Epidermal melanocyte (primary cell): ENCODE results near the gene CUTA.
A peak's percentile ranks its signal among the peaks of the same experiment; 100 is the strongest.

Source experiments
- DNase-seq: peaks from one replicate; pipeline ENCODE4 v3.0.0; 2011; ENCODE audit warnings: low spot score; ENCODE audit not compliant: insufficient read length

The CUTA gene

GRCh38 chr6:33439956-33440648 lies 22.2 kb upstream of the CUTA start:
- DNase-seq: no peak

DNA sequence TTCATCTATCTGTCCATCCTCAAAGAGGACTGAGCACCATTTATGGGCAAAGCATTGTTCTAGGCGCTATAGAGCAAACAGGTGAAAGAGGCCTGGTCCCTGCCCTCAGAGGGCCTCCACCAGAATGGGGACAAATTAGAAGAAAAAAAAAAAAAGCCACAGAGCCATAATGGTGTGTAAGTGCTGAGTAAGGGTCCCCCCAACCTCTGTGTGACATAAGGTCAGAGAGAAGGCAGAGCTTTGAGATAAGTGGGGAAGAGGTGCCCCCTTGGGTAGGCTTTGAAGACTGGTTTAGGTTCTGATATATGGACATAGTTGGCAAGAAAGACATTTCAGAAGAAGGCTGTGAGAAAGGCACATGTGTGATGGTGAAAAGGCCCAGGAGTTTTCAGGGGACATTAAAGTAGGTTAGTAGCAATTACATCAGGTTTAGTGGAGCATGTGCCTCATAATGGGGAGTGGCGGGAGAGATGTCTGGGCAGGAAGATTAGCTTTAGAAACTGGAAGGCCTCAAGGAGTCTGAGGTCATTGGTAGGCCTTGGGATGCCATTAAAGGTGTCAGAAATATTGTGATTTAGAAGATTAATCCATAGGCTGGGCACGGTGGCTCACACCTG lies 21.2 kb upstream of the CUTA start:
- DNase-seq: no peak

DNA sequence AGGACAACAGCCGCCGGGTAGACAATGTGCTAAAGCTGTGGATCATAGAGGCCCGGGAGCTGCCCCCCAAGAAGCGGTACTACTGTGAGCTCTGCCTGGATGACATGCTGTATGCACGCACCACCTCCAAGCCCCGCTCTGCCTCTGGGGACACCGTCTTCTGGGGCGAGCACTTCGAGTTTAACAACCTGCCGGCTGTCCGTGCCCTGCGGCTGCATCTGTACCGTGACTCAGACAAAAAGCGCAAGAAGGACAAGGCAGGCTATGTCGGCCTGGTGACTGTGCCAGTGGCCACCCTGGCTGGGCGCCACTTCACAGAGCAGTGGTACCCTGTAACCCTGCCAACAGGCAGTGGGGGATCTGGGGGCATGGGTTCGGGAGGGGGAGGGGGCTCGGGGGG lies 19.8 kb upstream of the CUTA start:
- no peak for DNase-seq

DNA sequence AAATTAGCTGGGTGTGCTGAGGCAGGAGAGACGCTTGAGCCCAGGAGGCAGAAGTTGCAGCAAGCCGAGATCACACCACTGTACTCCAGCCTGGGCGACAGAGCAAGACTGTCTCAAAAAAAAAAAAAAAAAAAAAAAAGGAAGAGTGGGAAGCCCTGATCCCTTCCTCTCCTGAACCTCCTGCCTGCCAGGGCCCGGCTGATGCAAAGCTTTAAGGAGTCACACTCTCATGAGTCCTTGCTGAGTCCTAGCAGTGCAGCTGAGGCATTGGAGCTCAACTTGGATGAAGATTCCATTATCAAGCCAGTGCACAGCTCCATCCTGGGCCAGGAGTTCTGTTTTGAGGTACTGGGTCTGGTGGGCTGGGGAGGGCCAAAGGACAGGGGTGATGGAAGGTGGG lies 17.1 kb upstream of the CUTA start:
- DNase-seq: no peak

GRCh38 chr6:33433544-33434191 lies 15.8 kb upstream of the CUTA start:
- DNase-seq: no peak

DNA sequence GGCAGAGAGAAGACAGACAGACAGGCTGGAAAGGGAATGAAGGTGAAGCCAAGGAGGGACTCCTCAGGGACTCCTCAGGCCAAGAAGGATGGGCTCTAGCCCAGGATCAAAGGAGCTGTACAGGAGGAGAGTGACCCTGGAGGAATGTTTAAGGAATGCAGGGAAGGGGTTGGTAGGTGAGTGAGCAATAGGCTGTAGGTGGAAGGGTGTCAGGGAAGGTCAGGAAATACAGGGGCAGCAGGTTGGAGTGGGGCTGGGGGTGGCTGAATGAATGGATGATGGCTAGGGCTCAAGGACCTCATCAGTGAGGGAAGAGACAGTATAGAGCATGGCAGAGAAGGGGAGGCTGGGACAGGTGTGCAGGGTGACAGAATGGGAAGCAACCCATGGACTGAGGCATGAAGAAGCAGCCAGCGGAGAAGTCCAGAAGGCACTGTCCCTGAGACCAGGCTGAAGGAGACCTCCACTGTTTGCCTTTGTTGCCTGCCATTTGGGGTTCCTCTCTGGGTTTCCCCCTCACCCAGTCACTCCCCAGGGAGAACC lies 15.2 kb upstream of the CUTA start:
- no peak for DNase-seq

DNA sequence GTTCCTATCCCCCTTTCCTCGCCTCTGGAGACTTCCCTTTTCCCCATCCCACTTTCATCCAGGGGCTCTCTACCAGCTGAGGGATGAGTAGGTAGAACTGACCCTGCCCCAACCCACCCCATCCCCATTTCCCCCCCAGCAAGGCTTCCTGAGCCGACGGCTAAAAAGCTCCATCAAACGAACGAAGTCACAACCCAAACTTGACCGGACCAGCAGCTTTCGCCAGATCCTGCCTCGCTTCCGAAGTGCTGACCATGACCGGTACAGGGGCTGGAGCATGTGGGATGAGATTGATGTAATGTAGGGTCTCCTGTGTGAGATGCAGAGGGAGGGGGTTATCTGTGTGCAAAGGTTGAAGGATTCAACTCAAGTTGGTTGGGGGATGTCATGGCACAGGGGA lies 14.6 kb upstream of the CUTA start:
- no peak for DNase-seq

GRCh38 chr6:33431880-33432541 lies 14.1 kb upstream of the CUTA start:
- DNase-seq: no peak

DNA sequence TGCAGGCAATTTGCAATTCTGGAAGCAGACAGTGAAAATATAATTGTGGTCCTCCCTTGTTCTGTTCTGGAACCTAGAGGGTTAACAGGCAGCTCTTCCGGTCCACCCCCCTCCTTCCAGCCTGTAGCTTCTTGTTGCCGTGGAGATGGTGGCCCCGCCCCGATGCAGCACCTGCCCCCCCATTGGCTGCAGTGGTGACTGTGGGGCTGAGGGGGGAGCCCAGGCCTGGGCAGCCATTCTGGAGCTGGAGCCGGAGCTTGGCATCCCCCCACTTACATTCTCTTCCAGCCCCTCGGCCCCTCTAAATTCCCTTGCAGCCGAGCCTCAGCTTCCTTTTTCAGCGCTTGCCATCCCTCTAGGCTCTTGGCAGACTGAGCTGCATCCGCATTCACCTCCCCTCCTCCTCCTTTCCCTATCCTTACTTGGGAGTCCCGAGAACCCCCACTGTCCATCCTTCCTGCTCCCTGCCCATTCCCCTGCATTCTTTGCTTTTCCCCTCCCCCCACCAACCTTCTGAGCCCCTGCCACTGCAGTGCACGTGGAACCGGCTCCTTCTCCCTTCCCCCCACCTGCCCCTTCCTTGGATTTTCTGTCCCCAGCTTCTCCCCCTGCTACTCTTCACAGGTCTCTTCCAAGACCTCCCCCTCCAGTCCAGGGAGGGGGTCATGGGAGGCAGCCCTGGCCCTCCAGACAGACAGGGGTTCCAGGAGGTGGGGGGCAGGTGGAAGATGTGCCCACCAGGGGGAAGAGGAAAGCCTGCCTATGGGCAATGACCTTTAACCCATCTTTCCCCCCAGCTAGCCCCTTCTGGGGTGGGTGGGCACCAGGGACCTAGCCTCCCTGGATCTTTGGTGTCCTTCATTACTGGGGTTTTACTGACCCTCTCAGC lies 13.3 kb upstream of the CUTA start:
- peak; percentile 90 for DNase-seq

DNA sequence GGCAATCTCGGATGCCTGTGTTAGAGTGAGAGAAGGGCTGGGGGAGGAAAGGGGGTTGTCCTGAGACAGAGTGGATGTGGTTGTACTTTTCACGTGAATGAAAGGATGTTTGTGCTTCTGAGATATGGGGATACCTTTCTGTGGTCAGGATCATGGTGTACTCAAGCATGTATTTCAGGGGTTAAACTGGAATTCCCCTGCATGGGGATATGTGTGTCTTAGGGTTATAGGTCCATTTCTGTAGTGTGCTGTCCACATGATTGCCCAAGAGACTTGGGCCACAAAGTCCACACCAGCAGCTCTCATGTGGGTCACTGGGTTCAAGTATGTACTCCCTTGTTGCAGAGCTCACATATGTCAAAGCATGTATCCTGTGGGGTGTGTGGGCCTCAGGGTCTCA lies 12.4 kb upstream of the CUTA start:
- no peak for DNase-seq

GRCh38 chr6:33429750-33430052 lies 11.8 kb upstream of the CUTA start:
- no peak for DNase-seq

GRCh38 chr6:33428966-33429749 lies 11.3 kb upstream of the CUTA start:
- DNase-seq: no peak

GRCh38 chr6:33428224-33428965 lies 10.5 kb upstream of the CUTA start:
- DNase-seq: no peak

- no peak for DNase-seq
These were observed 9.8 kb upstream of the CUTA start for GRCh38 chr6:33427585-33428223.

GRCh38 chr6:33426590-33427511 lies 8.9 kb upstream of the CUTA start:
- no peak for DNase-seq

DNA sequence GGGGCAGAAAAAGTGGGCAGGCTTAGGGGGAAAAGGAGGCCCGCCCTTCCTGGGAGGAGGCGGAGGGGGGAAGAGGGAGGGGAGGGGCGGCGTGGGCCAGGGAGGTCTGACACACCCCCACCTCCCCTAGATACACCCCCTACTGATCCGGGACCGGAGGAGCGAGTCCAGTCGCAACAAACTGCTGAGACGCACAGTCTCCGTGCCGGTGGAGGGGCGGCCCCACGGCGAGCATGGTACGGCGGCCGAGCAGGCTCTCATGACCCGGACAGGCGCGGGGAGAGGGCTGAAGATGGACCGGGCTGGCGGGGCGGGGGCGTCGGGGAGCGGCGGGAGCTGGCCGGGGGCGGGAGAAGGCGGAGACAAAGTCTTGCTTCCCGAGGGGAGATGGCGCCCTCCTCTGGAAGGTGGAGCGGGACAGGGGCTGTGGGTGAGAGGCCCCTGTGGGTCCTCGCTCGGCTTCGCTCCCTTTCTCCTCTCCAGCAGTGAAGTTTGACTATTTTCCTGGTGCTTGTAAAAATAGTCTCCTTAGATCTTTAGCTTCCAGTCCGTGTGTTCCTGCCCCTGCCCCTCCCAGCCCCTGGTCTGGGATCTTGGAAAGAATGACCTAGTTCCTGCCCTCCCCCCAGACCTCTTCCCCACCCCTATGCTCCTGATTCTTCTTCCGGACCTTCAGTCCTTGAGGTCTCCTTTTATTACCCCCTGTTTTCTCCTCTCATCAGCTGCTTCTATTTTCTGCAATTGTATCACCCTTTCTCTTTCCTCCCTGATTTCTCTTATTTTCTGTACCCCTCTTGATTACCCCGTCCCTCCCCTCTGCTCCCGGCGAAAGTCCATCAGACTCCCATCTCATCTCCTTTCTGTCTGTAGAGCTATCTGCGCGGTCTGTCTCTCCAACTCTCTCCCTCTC lies 8.0 kb upstream of the CUTA start:
- DNase-seq: peak; percentile 96
